Suprapubic skin (tissue), 3 donors: Measurements from ENCODE around the gene SLC39A13.

ENCODE experiments used
- POLR2A ChIP-seq, 2 donors: fragments of 450-650 bp; IDR thresholded peaks; one replicate each; pipeline ENCODE4 v1.6.1; 2017; ENCODE audit warnings: antibody characterized with exemption in 2 of 2, mild to moderate bottlenecking in 2 of 2, moderate library complexity in 2 of 2
- TF ChIP-seq, protein P1 (sequence below), 2 donors: fragments of 200-600 bp in 1 of 2; fragments of 450-650 bp in 1 of 2; sonication (generic) in 1 of 2; IDR thresholded peaks; one replicate each; pipeline ENCODE4 v1.5.1; 2016 to 2019; ENCODE audit warnings: antibody characterized with exemption in 2 of 2, mild to moderate bottlenecking in 1 of 2, moderate library complexity in 1 of 2

DNA sequence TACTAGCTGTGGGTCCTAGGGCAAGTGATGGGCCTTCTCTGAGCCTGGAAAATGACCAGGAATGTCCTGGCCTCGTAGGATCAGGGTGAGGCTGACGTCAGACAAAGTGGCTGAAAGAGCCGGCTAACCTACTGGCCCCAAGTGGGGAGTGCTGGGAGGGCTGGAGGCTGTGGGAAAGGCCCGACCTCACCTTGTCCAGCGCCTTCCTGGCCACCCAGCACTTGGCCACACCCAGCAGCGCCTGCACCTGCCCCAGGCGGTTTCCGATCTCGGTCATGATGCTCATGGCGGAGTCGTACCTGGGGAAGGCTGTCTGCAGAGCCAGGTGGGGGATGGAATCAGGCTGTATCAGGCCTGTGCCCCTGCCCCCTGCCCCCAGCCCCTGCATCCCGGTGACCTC is 33.0 kb downstream of the SLC39A13 start:
- TF ChIP-seq, protein P1, sequence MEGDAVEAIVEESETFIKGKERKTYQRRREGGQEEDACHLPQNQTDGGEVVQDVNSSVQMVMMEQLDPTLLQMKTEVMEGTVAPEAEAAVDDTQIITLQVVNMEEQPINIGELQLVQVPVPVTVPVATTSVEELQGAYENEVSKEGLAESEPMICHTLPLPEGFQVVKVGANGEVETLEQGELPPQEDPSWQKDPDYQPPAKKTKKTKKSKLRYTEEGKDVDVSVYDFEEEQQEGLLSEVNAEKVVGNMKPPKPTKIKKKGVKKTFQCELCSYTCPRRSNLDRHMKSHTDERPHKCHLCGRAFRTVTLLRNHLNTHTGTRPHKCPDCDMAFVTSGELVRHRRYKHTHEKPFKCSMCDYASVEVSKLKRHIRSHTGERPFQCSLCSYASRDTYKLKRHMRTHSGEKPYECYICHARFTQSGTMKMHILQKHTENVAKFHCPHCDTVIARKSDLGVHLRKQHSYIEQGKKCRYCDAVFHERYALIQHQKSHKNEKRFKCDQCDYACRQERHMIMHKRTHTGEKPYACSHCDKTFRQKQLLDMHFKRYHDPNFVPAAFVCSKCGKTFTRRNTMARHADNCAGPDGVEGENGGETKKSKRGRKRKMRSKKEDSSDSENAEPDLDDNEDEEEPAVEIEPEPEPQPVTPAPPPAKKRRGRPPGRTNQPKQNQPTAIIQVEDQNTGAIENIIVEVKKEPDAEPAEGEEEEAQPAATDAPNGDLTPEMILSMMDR (IDR thresholded peaks at IDR 0.05) = no peak
- no peak for TF ChIP-seq POLR2A (IDR thresholded peaks at IDR 0.05)
